GM19240 (cell line): ENCODE data around the gene HARBI1.

Experiments
- DNase-seq: peaks from one replicate; pipeline ENCODE4 v3.0.0; 2011; ENCODE audit warnings: low spot score; ENCODE audit not compliant: insufficient read length

Gene HARBI1

GRCh38 chr11:46633291-46634217, 16.5 kb upstream of the HARBI1 start:
- DNase-seq: no peak

- DNase-seq: no peak
These were observed 15.5 kb upstream of the HARBI1 start for GRCh38 chr11:46632502-46632901.

DNA sequence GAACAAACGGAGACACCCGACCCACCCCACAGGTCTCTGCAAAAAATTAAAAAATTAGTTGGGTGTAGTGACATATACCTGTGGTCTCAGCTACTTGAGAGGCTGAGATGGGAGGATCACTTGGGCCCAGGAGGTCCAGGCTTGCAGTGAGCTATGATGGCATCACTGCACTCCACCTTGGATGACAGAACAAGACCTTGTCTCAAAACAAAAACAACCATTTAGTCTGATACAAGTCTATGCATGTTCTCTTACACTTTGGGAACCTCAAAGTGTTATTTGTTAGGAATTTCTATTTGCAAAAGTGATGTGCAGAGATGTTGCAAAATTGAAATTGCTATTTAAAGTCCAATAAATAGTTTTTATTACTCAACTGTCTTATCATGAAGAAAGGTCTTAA, 14.6 kb upstream of the HARBI1 start:
- no peak for DNase-seq

DNA sequence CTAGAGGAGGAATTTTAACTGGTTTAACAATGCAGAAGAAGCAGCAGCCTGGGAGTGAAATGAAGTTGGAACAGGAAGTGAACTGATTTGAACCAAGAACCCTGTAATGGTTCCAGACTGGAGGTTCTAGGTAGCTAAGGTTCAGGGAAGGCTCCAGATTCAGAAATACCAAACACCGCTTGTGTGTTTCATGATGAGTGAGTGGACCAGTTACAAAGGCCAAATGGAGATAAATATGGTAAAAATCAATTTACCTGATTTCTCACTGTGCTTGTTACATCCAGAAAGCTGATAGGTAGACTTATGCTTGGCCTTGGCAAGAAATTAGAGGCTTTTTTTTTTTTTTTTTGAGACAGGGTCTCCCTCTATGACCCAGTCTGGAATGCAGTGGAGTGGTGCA, 13.2 kb upstream of the HARBI1 start:
- DNase-seq: no peak

GRCh38 chr11:46628961-46629360, 11.9 kb upstream of the HARBI1 start:
- no peak for DNase-seq

DNA sequence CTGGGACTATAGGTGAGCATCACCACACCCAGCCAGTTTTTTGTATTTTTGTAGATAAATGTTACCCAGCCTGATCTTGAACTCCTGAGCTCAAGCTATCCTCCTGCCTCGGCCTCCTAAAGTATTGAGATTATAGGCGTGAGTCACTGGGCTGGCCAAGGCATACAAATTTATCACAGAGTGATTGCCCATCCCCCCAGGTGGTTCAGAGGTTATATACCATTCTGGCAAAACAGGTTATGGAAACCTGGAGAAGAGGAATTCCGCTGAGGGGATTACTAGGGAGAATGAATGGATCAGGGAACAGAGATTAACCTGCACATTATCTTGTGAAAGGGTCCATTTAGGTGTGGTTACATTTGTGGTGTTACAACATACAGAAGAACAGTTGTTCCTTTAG, 8.4 kb upstream of the HARBI1 start:
- DNase-seq: no peak

DNA sequence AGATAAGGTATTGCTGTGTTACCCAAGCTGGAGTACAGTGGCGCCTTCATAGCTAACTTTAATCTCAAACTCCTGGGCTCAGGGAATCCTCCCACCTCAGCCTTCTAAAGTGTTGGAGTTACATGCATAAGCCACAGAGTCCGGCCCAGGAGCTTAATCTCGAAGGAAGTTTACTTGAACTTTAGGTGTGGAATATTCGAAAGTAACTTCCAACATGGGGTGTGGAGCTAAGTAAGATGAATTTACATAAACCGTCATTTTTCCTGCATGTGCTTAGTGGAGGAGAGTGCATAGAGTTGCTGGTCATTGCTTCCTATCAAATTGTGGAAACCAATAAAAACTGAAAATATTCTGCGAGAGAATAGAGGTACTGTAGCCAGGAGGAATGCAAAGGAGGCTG, 1.8 kb upstream of the HARBI1 start:
- DNase-seq: no peak

DNA sequence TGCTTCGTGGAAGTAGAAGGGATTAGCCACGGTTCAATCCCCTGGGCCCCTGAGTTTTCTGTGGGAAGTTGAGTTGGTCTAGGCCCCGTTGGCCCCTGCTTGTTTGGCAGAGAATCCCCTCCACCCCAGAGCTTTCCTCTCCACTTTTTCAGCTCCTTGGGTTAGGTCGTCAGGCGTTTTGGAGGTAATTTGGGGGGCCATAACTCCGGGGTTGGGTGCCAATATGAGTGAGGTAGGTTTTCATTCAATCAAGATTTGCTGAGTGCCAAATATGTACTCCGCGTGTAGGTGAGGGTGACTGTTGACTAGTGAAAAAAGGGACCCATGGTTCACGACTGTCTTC, 916 bp upstream of the HARBI1 start:
- DNase-seq: no peak

DNA sequence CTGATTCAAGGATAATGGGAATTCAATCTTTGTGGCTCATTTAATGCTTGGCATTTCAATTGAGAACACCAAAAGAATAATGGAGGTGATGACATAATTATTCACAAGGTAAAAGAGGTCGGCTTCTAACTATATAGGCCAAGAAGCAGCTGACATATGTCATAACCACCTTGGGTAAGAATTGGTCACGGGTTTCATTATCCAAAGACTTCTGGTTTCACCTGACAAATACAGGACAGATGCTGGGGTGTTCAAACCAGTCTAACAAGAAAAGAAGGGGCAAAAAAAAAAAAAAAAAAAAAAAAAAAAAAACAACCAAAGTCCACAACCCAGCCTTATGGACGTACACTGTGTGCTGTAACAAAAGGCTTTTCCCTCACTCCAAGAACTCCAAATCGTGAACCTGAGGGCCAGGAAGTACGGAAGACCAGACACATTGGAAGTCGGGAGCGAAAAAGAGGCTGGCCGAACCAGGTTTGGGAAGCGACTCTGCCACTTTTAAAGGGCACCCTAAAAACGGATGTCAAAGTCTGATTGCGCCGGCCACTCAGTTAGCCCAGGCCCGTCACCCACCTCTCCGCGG, 385 bp downstream of the HARBI1 start:
- no peak for DNase-seq

DNA sequence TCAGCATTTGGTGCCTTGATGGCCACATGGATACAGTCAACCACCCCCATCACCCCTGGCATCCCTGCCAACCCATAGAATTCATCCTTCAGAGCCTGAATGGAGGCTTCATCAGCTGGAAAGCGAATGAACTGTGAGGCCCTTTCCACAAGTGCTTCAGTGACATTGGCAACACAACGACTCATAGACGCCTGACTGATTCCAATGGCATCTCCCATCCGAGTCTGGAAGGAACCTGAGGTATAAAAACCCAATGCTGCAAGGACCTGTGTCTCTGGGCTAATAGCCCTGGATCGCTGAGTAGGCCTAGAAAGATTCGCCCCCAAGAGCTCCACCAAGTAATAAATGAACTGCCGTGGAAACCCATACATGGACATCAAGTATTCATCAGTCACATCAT, 1.3 kb downstream of the HARBI1 start:
- DNase-seq: no peak

DNA sequence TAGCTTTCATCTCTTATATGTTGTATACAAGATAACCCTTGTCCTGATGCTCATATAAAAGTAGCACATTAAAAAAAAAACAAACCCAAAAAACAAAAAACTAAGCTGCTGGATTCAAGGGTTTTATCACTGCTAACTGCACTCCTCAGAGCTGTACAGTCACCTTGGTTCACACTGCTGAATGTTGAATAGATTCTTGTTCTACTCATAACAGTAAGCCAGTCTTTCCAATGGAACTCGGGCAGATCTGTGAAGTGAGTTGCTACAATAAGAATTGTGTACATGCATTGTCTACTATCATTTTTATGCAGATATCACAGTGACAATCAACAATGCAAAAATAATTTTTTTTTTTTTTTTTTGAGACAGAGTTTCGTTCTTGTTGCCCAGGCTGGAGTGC, 4.7 kb downstream of the HARBI1 start:
- no peak for DNase-seq

DNA sequence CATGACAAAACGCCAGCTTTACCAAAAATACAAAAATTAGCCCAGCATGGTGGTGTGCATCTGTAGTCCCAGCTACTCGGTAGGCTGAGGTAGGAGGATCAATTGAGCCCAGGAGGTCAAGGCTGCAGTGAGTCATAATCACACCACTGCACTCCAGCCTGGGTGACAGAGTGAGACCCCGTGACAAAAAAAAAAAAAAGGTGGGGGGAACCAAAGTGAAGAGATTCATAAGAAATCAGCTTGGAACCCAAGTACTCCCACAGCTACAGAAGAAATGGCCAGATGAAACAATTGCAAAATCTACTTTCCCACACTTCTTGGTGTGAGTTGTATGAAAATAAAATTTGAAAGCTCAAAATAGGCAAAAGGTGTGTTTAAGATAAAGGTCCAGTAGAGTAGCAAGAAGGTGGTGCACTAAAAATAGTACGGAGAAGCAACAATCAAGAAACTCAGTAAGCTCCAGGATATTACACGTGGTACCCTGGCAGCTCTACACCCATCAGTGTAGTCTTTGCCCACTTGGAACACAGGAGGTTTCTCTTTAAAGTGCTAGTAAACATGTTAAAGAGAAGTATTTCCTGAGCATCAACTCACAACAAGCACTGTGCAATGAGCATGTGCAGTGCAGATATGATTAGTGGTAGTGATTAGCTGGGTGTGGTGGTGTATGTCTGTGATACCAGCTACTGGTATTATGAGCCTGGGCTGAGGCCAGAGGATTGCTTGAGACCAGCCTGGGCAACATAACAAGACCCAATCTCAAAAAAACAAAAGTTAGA, 5.3 kb downstream of the HARBI1 start:
- DNase-seq: no peak

- DNase-seq: no peak
These were observed 7.6 kb downstream of the HARBI1 start for GRCh38 chr11:46609386-46609785.

DNA sequence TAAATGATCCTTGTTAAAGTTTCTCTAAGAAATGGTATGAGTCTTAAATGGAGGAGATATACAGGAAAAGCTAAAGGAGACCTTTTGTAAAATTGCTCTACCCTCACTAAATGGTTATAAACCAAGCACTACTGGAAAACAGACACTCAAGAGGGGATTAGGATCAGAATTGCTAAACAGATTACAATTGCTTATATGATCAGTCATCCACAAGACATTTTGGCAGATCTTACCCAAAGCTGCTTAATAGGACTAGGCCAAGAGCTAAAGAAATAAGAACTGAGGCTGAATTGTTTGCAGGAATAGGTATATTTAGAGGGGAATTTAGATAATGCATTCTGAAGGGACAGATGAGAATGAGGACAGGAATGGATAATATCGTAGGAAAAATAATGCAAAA, 9.5 kb downstream of the HARBI1 start:
- no peak for DNase-seq

- DNase-seq: no peak
These were observed 12.2 kb downstream of the HARBI1 start for GRCh38 chr11:46604796-46605195.

DNA sequence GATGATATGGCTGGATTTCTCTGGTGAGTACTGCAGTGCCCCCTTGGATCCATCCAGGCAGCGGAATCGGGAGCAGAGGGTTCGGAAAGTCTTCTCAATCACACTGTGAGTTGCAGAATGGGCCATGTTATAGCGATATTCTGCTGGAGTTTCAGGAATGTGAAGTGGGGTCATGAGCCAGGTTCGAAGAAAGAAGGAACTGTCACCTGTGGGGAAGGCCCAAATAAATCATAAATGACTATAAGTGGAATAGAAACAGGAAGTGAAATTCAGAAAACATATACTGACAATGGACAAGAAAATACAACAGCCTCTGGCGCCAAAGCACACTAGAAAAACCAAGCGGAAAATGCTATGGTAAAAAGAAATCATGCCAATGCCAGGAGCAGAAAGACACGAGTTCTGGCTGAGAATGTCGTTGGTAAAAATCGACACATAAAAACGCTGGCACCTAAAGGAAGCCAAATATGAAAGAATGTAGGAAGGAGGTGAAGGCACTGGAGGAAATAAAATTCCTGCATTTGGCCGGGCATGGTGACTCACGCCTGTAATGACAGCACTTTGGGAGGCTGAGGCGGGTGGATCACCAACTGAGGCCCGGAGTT, 13.2 kb downstream of the HARBI1 start:
- DNase-seq: no peak

DNA sequence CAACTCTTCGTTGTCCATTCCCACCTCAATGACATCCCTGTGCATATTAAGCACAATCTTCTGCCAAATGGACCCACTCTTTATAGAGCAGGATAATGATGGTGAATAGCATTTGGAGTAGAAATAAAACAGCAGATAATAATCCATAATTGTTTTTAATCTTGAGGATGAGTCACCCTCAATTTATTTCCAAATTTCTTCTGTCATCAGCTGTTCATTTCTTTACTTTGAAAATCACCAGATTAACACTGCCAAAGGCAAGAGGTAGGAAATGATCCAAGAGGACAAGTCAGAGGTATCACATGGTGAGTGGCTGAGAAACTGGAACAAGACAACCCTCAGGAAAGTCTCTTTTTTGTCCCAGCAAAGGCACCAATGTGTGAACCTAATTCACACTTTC, 15.9 kb downstream of the HARBI1 start:
- no peak for DNase-seq

GRCh38 chr11:46600194-46600960, 16.6 kb downstream of the HARBI1 start:
- no peak for DNase-seq

DNA sequence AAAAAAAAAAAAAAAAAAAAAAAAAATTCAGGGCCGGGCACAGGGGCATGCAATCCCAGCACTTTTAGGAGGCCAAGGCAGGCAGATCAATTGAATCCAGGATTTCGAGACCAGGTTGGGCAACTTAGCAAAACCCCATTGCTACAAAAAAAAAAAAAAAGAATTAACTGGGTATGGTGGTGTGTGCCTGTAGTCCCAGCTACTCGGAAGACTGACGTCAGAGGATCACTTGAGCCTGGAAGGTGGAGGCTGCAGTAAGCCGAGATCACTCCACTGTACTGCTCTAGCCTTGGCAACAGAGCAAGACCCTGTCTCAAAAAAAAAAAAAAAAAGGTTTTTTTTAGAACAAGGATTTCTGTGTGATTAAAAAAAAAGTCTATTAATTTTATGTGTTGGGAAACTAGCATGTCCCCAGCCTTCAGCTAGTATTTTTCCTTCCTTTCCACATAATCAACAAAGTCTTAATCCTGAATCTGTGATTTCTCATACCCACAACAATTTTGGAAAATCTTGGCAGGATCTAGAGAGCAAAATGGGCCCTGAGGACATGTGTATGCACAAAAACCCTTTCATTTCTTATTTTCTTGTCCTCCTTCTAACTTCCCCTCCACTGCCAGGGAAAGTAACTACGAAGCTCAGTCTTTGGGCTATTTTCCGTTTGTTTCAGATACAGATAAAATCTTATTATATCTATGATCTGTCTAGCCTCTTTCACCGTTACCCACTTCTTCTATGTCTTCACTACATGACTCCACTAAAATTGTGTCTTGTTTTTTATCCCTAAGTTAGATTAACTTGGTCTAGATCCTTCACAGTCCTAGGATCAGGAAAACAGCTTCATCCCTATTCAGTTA, 17.5 kb downstream of the HARBI1 start:
- no peak for DNase-seq

DNA sequence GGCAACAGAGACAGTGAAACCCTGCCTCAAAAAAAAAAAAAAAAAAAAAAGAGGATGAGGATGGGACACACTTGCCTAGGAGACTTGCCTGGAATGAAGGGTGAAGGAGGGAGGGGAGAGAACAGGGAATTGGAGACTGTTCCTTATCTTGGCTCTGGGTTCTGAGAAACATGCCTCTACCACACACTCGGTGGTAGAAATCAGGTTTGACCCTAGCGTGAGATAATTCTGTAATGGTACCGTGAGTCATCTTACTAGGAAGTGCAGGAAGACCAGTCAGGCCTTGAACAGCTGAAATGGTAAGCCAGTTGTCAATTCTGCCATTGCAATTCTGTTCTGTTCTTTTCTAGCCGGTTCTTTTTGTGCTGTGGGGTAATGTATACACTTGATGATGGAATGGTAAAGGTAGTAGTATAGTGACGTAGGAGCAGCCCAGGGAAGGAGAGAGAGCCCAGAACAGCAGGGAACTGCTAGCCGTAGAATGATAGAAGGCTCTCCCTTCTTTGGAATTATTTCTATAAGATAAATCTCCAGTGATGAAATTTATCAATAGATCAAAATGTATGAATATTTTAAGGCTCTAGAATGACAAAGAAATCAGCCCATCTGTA, 19.3 kb downstream of the HARBI1 start:
- no peak for DNase-seq
